ENCODE measurements around the gene UBE2I. TPM values are rescaled to one million over a fixed set of nuclear protein-coding genes. Genes with fewer than 3 reads are reported as not detected.

The UBE2I gene
- total and polyA plus RNA-seq, 7 donors: 38.4 to 95.3 (median 54.5) TPM

DNA sequence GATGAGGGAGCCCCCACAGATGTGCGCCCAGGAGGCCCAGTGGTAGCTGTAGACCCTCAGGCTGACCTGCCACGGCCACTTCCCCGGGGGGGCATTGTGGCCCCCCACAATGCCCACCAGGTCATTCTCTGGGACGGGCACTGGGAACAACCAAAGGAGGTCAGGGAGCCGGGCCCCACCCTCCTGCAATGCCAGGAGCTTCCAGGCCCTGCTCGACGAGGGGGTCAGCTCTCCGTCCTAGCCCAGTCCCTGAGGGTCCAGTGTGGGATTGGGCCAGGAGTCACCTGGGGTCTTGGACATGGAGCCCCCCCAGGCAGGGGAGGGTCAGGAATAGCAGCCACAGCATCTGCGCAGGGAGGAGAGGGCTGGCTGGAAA is 46.6 kb upstream of the UBE2I start:
- Histone ChIP-seq H3K4me1 (peaks cover 0 to 3% (median 0%) of the 10 kb centered on the region in 4 donors), H3K27ac (no peak overlapping the region), H3K4me3 (no peak overlapping the region), H3K27me3 (peaks cover 12 to 65% (median 41%) of the 10 kb centered on the region in 3 donors), H3K36me3 (no peaks in the 10 kb centered on the region), H3K9me3 (no peaks in the 10 kb centered on the region)
- no peak for TF ChIP-seq POLR2A (IDR thresholded peaks at IDR 0.05)
- TF ChIP-seq POLR2AphosphoS5 (IDR thresholded peaks at IDR 0.05): no peak
- TF ChIP-seq, protein P1, sequence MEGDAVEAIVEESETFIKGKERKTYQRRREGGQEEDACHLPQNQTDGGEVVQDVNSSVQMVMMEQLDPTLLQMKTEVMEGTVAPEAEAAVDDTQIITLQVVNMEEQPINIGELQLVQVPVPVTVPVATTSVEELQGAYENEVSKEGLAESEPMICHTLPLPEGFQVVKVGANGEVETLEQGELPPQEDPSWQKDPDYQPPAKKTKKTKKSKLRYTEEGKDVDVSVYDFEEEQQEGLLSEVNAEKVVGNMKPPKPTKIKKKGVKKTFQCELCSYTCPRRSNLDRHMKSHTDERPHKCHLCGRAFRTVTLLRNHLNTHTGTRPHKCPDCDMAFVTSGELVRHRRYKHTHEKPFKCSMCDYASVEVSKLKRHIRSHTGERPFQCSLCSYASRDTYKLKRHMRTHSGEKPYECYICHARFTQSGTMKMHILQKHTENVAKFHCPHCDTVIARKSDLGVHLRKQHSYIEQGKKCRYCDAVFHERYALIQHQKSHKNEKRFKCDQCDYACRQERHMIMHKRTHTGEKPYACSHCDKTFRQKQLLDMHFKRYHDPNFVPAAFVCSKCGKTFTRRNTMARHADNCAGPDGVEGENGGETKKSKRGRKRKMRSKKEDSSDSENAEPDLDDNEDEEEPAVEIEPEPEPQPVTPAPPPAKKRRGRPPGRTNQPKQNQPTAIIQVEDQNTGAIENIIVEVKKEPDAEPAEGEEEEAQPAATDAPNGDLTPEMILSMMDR (IDR thresholded peaks at IDR 0.05): no peak
- TF ChIP-seq EP300 (IDR thresholded peaks at IDR 0.05): no peak
- WGBS, 2 donors: 80 to 85% methylated on average over 9 of the region's 9 CpGs
- DNase-seq: no peak
- intact Hi-C loops (cut with DNase I): no loop called here

DNA sequence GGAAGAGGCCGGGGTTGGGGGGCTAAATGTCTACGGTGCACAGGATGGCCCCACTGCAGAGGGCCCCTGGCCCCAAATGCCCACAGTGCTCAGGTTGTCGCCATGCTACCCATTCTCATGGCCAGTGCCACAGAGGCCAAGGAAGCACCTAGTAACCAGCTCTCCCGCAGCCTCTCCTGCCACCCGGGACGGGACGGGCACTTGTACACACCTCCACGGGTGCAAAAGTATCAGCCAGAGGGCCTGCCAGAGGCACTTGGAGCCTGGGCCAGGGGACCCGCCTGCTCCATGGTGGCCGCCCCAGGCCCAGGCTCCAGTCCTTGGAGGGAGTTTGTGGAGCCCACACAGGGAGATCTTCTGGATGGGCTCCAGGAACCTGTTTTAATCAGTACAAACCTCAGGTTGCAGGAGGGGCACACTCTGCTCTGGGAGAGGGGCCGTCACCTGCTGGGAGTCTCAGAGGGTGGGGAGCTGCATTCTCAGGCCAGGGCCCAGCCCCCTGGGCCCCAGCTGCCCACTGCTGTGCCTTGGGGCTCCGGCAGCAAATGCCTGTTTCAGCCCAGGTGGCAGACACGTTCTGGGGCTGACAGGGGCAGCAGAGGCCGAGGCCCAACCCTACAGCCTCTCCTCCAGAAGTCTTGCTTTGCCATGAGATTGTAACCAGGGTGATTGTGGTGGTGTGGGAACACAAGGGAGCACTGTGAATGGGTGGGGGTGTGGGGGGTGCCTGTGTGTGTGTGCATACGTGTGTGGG is 45.7 kb upstream of the UBE2I start:
- DNase-seq: no peak
- 73 to 81% methylated on average over 15 of the region's 15 CpGs for WGBS, 2 donors
- H3K4me1 ChIP-seq: peaks cover 0 to 3% (median 0%) of the 10 kb centered on the region in 4 donors
- H3K9me3 ChIP-seq: no peaks in the 10 kb centered on the region
- H3K4me3 ChIP-seq: no peak overlapping the region
- no peaks in the 10 kb centered on the region for H3K36me3 ChIP-seq
- no peak overlapping the region for H3K27ac ChIP-seq
- TF ChIP-seq EP300 (IDR thresholded peaks at IDR 0.05): no peak
- no peak for TF ChIP-seq POLR2AphosphoS5 (IDR thresholded peaks at IDR 0.05)
- no peak for TF ChIP-seq POLR2A (IDR thresholded peaks at IDR 0.05)
- TF ChIP-seq, protein P1 (IDR thresholded peaks at IDR 0.05): no peak
- H3K27me3 ChIP-seq: peaks cover 11 to 59% (median 39%) of the 10 kb centered on the region in 3 donors
- intact Hi-C loops (cut with DNase I): no loop called here

DNA sequence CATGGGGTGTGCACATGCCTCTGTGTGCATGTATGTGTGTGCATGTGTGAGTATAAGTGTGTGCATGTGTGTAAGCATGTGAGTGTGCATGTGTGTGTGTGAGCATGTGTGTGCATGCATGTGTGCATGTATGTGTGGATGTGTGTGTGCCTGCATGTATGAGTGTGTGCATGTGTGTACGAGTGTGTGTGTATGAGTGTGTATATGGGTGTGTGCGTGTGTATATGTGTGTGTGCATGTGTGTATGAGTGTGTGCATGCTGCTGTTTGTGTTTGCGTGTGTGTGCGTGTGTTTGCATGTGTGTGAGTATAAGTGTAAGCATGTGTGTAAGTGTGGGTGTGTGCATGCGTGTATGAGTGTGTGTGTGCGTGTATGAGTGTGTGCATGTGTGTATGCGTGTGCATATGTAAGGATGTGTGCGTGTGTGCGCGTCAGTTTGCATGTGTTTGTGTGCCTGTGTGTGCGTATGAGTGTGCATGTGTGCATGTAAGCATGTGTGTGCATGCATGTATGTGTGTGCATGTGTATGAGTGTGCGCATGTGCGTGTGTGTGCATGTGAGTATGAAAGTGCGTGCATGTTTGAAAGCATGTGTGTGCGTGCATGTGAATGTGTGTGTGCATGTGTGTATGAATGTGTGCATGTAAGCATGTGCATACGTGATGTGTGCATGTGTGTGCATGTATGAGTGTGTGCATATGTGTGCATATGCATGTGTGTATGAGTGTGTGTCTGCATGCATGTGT is 44.9 kb upstream of the UBE2I start:
- intact Hi-C loops (cut with DNase I): no loop called here
- Histone ChIP-seq H3K27ac (no peak overlapping the region), H3K27me3 (peaks cover 4 to 52% (median 31%) of the 10 kb centered on the region in 3 donors), H3K36me3 (no peaks in the 10 kb centered on the region), H3K9me3 (no peaks in the 10 kb centered on the region), H3K4me1 (no peaks in the 10 kb centered on the region), H3K4me3 (no peak overlapping the region)
- no peak for DNase-seq
- TF ChIP-seq POLR2AphosphoS5 (IDR thresholded peaks at IDR 0.05) (no peak), POLR2A (IDR thresholded peaks at IDR 0.05) (no peak), EP300 (IDR thresholded peaks at IDR 0.05) (no peak)
- TF ChIP-seq, protein P1 (IDR thresholded peaks at IDR 0.05): no peak
- WGBS, 2 donors: 96 to 97% methylated on average over 16 of the region's 16 CpGs

DNA sequence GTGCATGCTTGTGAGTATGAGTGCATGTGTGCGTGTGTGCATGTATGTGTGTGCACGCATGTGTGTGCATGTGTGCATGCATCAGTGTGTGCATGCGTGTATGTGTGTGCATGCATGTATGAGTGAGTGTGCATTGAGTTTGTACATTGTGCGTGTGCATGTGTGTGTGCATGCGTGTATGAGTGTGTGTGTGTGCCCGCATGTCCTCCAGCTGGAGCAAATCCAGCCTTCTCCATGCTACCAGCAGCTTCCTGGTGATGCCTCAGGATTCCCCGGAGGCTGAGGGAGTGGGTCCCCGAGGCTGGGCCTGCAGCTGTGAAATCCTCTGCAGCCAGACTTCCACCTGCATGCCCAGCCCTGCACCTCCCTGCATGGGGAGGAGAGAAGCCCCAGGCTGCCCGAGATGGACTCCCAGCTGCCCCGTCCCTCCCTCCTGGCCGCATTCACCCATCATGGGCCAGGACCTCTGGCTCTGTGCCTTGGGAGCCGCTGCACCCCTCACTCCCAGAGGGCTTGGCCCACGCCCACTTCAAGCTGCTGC is 44.3 kb upstream of the UBE2I start:
- intact Hi-C loops (cut with DNase I): no loop called here

More for the DNA sequence above, 44.3 kb upstream of the UBE2I start:
- Histone ChIP-seq H3K27me3 (peaks cover 3 to 45% (median 25%) of the 10 kb centered on the region in 3 donors), H3K4me1 (no peaks in the 10 kb centered on the region), H3K9me3 (no peaks in the 10 kb centered on the region), H3K4me3 (no peak overlapping the region), H3K36me3 (no peaks in the 10 kb centered on the region), H3K27ac (no peak overlapping the region)
- TF ChIP-seq POLR2A (IDR thresholded peaks at IDR 0.05): no peak
- TF ChIP-seq EP300 (IDR thresholded peaks at IDR 0.05): no peak
- TF ChIP-seq, protein P1 (IDR thresholded peaks at IDR 0.05): no peak
- TF ChIP-seq POLR2AphosphoS5 (IDR thresholded peaks at IDR 0.05): no peak
- WGBS, 2 donors: 80 to 87% methylated on average over 13 of the region's 13 CpGs
- no peak for DNase-seq
